Bronchial epithelial cell (primary cell): Measurements from ENCODE around the gene MOV10L1. TPM values are rescaled to one million over a fixed set of nuclear protein-coding genes. Genes with fewer than 3 reads are reported as not detected.

Experiments used
- DNase-seq: peaks from one replicate; pipeline ENCODE4 v3.0.0-alpha.2; 2010; ENCODE audit warnings: low read depth
- FAIRE-seq: peaks from 2 replicates; lab custom pipeline; 2011; peaks lifted over from hg19 to GRCh38; lab: Jason Lieb, UNC
- H3K27me3 ChIP-seq: 2 replicates; pipeline ENCODE4 v1.5.1; 2011; ENCODE audit warnings: low read length; ENCODE audit not compliant: control insufficient read depth, insufficient read depth
- H3K36me3 ChIP-seq: 2 replicates; pipeline ENCODE4 v1.5.1; 2011; ENCODE audit warnings: low read length; ENCODE audit not compliant: control insufficient read depth, insufficient read depth
- H3K4me3 ChIP-seq: 2 replicates; pipeline ENCODE4 v1.5.1; 2011; ENCODE audit warnings: mild to moderate bottlenecking, low read depth, low read length, control low read depth
- CTCF ChIP-seq: IDR thresholded peaks from 2 replicates; pipeline ENCODE4 v1.5.1; 2011; ENCODE audit warnings: mild to moderate bottlenecking, moderate library complexity, low read length, control low read depth, inconsistent platforms; ENCODE audit not compliant: insufficient read depth, severe bottlenecking
- total RNA-seq: library from RNA; depleted of rRNA; stranded (reverse); fragments of >200 nt; gene quantifications from 2 replicates; pipeline ENCODE4 v1.2.1, GENCODE V29; 2014

MOV10L1 gene
- total RNA-seq, 1 donor from 2014 or later: 0.26 TPM

GRCh38 chr22:50074056-50074455 lies 15.8 kb upstream of the MOV10L1 start:
- Histone ChIP-seq H3K36me3 (no peaks in the 10 kb centered on the region), H3K27me3 (peaks cover 1% of the 10 kb centered on the region), H3K4me3 (no peak overlapping the region)
- no peak for TF ChIP-seq CTCF
- FAIRE-seq: no peak
- no peak for DNase-seq

- peaks cover 1% of the 10 kb centered on the region for H3K27me3 ChIP-seq
- FAIRE-seq (no peak), DNase-seq (no peak)
- no peak for TF ChIP-seq CTCF
- H3K36me3 ChIP-seq: no peaks in the 10 kb centered on the region
- no peak overlapping the region for H3K4me3 ChIP-seq
These were observed 15.0 kb upstream of the MOV10L1 start for GRCh38 chr22:50074551-50075530.

GRCh38 chr22:50076646-50077535 lies 12.9 kb upstream of the MOV10L1 start:
- FAIRE-seq (no peak), DNase-seq (no peak)
- H3K4me3 ChIP-seq: no peak overlapping the region
- H3K27me3 ChIP-seq: peaks cover 2% of the 10 kb centered on the region
- no peaks in the 10 kb centered on the region for H3K36me3 ChIP-seq
- no peak for TF ChIP-seq CTCF

GRCh38 chr22:50078246-50078645 lies 11.6 kb upstream of the MOV10L1 start:
- Histone ChIP-seq H3K36me3 (no peaks in the 10 kb centered on the region), H3K4me3 (no peak overlapping the region), H3K27me3 (peaks cover 4% of the 10 kb centered on the region)
- TF ChIP-seq CTCF: no peak
- DNase-seq (no peak), FAIRE-seq (no peak)

- no peak overlapping the region for H3K4me3 ChIP-seq
- no peak for TF ChIP-seq CTCF
- peaks cover 4% of the 10 kb centered on the region for H3K27me3 ChIP-seq
- FAIRE-seq: no peak
- no peaks in the 10 kb centered on the region for H3K36me3 ChIP-seq
- no peak for DNase-seq
These were observed 11.0 kb upstream of the MOV10L1 start for GRCh38 chr22:50078761-50079160.
